G401.6 (cell line): ENCODE results near the gene PTPRF.

Experiments used
- FAIRE-seq: peaks from 2 replicates; lab custom pipeline; 2012; peaks lifted over from hg19 to GRCh38; lab: Jason Lieb, UNC

The PTPRF gene

GRCh38 chr1:43554444-43554992 lies 23.8 kb downstream of the PTPRF start:
- FAIRE-seq, result no peak

GRCh38 chr1:43556782-43557181 lies 26.1 kb downstream of the PTPRF start:
- FAIRE-seq, result no peak

- no peak for FAIRE-seq
Measured at GRCh38 chr1:43557744-43558245, 27.1 kb downstream of the PTPRF start.

GRCh38 chr1:43558346-43558841 lies 27.7 kb downstream of the PTPRF start:
- FAIRE-seq, result no peak

- FAIRE-seq, result no peak
Measured at GRCh38 chr1:43559714-43560113, 29.0 kb downstream of the PTPRF start.

GRCh38 chr1:43560286-43560685 lies 29.6 kb downstream of the PTPRF start:
- FAIRE-seq, result no peak

GRCh38 chr1:43563876-43564539 lies 33.3 kb downstream of the PTPRF start:
- no peak for FAIRE-seq

- no peak for FAIRE-seq
Measured at GRCh38 chr1:43564551-43565348, 34.1 kb downstream of the PTPRF start.

GRCh38 chr1:43565600-43566360 lies 35.1 kb downstream of the PTPRF start:
- no peak for FAIRE-seq

- no peak for FAIRE-seq
Measured at GRCh38 chr1:43566382-43567044, 35.8 kb downstream of the PTPRF start.

- FAIRE-seq, result no peak
Measured at GRCh38 chr1:43569175-43569574, 38.5 kb downstream of the PTPRF start.

- FAIRE-seq, result no peak
Measured at GRCh38 chr1:43570277-43570676, 39.6 kb downstream of the PTPRF start.

GRCh38 chr1:43570715-43571114 lies 40.0 kb downstream of the PTPRF start:
- no peak for FAIRE-seq

- no peak for FAIRE-seq
Measured at GRCh38 chr1:43572084-43572483, 41.4 kb downstream of the PTPRF start.

GRCh38 chr1:43572538-43572937 lies 41.9 kb downstream of the PTPRF start:
- FAIRE-seq, result no peak

- FAIRE-seq, result no peak
Measured at GRCh38 chr1:43573066-43573800, 42.5 kb downstream of the PTPRF start.

GRCh38 chr1:43576521-43576920 lies 45.8 kb downstream of the PTPRF start:
- FAIRE-seq, result no peak

GRCh38 chr1:43577655-43578542 lies 47.2 kb downstream of the PTPRF start:
- FAIRE-seq, result no peak

- FAIRE-seq, result no peak
Measured at GRCh38 chr1:43580039-43580438, 49.4 kb downstream of the PTPRF start.

- no peak for FAIRE-seq
Measured at GRCh38 chr1:43582162-43582566, 51.5 kb downstream of the PTPRF start.
